GM23338 (cell line): ENCODE results near the gene CNTNAP5. TPM values are rescaled to one million over a fixed set of nuclear protein-coding genes. Genes with fewer than 3 reads are reported as not detected.

Experiments
- ATAC-seq: fragments of 200-7000 bp; cut with Tn5 transposase; 3 replicates; pipeline ENCODE4 v1.9.1; 2020
- DNase-seq: peaks from one replicate; pipeline ENCODE4 v3.0.0-alpha.2; 2015; ENCODE audit warnings: low spot score
- H2AFZ ChIP-seq: fragments of 200-600 bp; sonication (generic); 2 replicates; pipeline ENCODE4 v1.8.0; 2016; ENCODE audit warnings: antibody characterized with exemption, mild to moderate bottlenecking, moderate library complexity
- H3F3A ChIP-seq: fragments of 200-600 bp; sonication (generic); replicated peaks from 2 replicates; pipeline ENCODE4 v1.8.0; 2017; ENCODE audit warnings: antibody characterized with exemption, mixed run types, low read depth
- H3K27ac ChIP-seq: fragments of 200-600 bp; sonication (generic); 2 replicates; pipeline ENCODE4 v1.6.1; 2016; ENCODE audit warnings: low read depth
- H3K27me3 ChIP-seq: fragments of 200-600 bp; sonication (generic); 2 replicates; pipeline ENCODE4 v1.8.0; 2016; ENCODE audit warnings: mild to moderate bottlenecking, mixed run types, moderate library complexity; ENCODE audit not compliant: insufficient read depth
- H3K36me3 ChIP-seq: fragments of 200-600 bp; sonication (generic); 2 replicates; pipeline ENCODE4 v1.8.0; 2016; ENCODE audit warnings: mild to moderate bottlenecking; ENCODE audit not compliant: insufficient read depth
- H3K4me1 ChIP-seq: fragments of 200-600 bp; sonication (generic); 2 replicates; pipeline ENCODE4 v1.8.0; 2016; ENCODE audit warnings: mild to moderate bottlenecking, moderate library complexity; ENCODE audit not compliant: insufficient read depth
- H3K4me2 ChIP-seq: fragments of 200-600 bp; sonication (generic); 2 replicates; pipeline ENCODE4 v1.7.1; 2017; ENCODE audit warnings: mixed run types
- H3K4me3 ChIP-seq: fragments of 200-600 bp; sonication (generic); 2 replicates; pipeline ENCODE4 v1.6.1; 2016; ENCODE audit warnings: mixed run types
- H3K79me2 ChIP-seq: fragments of 200-600 bp; sonication (generic); replicated peaks from 2 replicates; pipeline ENCODE4 v1.8.0; 2017; ENCODE audit warnings: mild to moderate bottlenecking; ENCODE audit not compliant: insufficient read depth
- H3K9me2 ChIP-seq: fragments of 200-600 bp; sonication (generic); 2 replicates; pipeline ENCODE4 v1.8.0; 2017; ENCODE audit not compliant: insufficient read depth
- H4K20me1 ChIP-seq: fragments of 200-600 bp; sonication (generic); replicated peaks from 2 replicates; pipeline ENCODE4 v1.8.0; 2017; ENCODE audit warnings: mild to moderate bottlenecking; ENCODE audit not compliant: insufficient read depth
- H3K27ac Mint-ChIP-seq: 2 replicates; pipeline ENCODE4 v1.8.0; 2020; ENCODE audit warnings: inconsistent platforms, mild to moderate bottlenecking, moderate library complexity, mixed read lengths
- H3K27me3 Mint-ChIP-seq: 3 replicates; pipeline ENCODE4 v1.8.0; 2022; ENCODE audit warnings: low read depth, mild to moderate bottlenecking, moderate library complexity, mixed read lengths, inconsistent platforms; ENCODE audit not compliant: insufficient read depth, poor library complexity
- H3K36me3 Mint-ChIP-seq: 3 replicates; pipeline ENCODE4 v1.8.0; 2021; ENCODE audit warnings: low read depth, mild to moderate bottlenecking, inconsistent platforms, moderate library complexity, mixed read lengths
- H3K4me1 Mint-ChIP-seq: 3 replicates; pipeline ENCODE4 v1.8.0; 2020; ENCODE audit warnings: mild to moderate bottlenecking, inconsistent platforms, mixed read lengths
- H3K4me3 Mint-ChIP-seq: 3 replicates; pipeline ENCODE4 v1.8.0; 2021; ENCODE audit warnings: moderate library complexity, mild to moderate bottlenecking, inconsistent platforms, mixed read lengths
- H3K9me3 Mint-ChIP-seq: 3 replicates; pipeline ENCODE4 v1.8.0; 2020; ENCODE audit warnings: moderate library complexity, mild to moderate bottlenecking, inconsistent platforms, mixed read lengths
- CREB1 ChIP-seq: fragments of 250-450 bp; sonication (Bioruptor Pico); IDR thresholded peaks from 2 replicates; pipeline ENCODE4 v1.5.0; 2020; ENCODE audit warnings: low read depth, mild to moderate bottlenecking, moderate library complexity
- CTCF ChIP-seq, 2 experiments: fragments of 200-600 bp in 1 of 2; sonication (generic) in 1 of 2; conservative IDR thresholded peaks; 2 replicates each; pipeline versions ENCODE4 v1.5.1 to v1.6.1; 2016 to 2017; ENCODE audit warnings: antibody characterized with exemption in 2 of 2, low read depth in 2 of 2, mild to moderate bottlenecking in 2 of 2, moderate library complexity in 1 of 2
- ETS1 ChIP-seq: IDR thresholded peaks from 2 replicates; pipeline ENCODE4 v1.6.1; 2016; ENCODE audit warnings: antibody characterized with exemption
- EZH2 ChIP-seq: fragments of 200-600 bp; sonication (generic); IDR thresholded peaks from one replicate; pipeline ENCODE4 v1.8.0; 2017; ENCODE audit warnings: antibody characterized with exemption, mild to moderate bottlenecking, low read depth; ENCODE audit not compliant: unreplicated experiment
- EZH2phosphoT487 ChIP-seq: fragments of 200-600 bp; sonication (generic); IDR thresholded peaks from one replicate; pipeline ENCODE4 v1.8.1; 2018; ENCODE audit warnings: antibody characterized with exemption; ENCODE audit not compliant: unreplicated experiment
- JUNB ChIP-seq: IDR thresholded peaks from one replicate; pipeline ENCODE4 v1.6.1; 2016; ENCODE audit warnings: antibody characterized with exemption; ENCODE audit not compliant: unreplicated experiment
- NANOG ChIP-seq: IDR thresholded peaks from 2 replicates; pipeline ENCODE4 v1.6.1; 2016; ENCODE audit warnings: antibody characterized with exemption, borderline replicate concordance
- POLR2AphosphoS5 ChIP-seq: IDR thresholded peaks from 2 replicates; pipeline ENCODE4 v1.6.1; 2016; ENCODE audit warnings: antibody characterized with exemption, low read depth
- REST ChIP-seq: IDR thresholded peaks from one replicate; pipeline ENCODE4 v1.6.1; 2018; ENCODE audit warnings: antibody characterized with exemption; ENCODE audit not compliant: unreplicated experiment
- STAT1 ChIP-seq: IDR thresholded peaks from one replicate; pipeline ENCODE4 v1.6.1; 2016; ENCODE audit warnings: antibody characterized with exemption; ENCODE audit not compliant: unreplicated experiment
- ZNF114 ChIP-seq: fragments of 250-450 bp; sonication (Bioruptor Pico); IDR thresholded peaks from 2 replicates; pipeline ENCODE4 v1.5.0; 2020; ENCODE audit warnings: mild to moderate bottlenecking, moderate library complexity
- ZNF331 ChIP-seq: fragments of 250-450 bp; sonication (Bioruptor Pico); IDR thresholded peaks from 2 replicates; pipeline ENCODE4 v1.5.0; 2020; ENCODE audit warnings: low read depth, mild to moderate bottlenecking, moderate library complexity
- ZNF462 ChIP-seq: fragments of 250-450 bp; sonication (Bioruptor Pico); IDR thresholded peaks from 2 replicates; pipeline ENCODE4 v1.5.0; 2020; ENCODE audit warnings: mild to moderate bottlenecking, moderate library complexity
- polyA plus RNA-seq: library from polyadenylated mRNA; unstranded; fragments of >200 nt; fragmentation: Nextera tagmentation; extraction: Ambion mirVana; gene quantifications from 2 replicates; pipeline ENCODE4 v1.2.1, GENCODE V29; 2016
- total RNA-seq: library from RNA; depleted of rRNA; stranded (reverse); fragments of >200 nt; shearing (Covaris generic); gene quantifications from 2 replicates; pipeline ENCODE4 v1.2.3, GENCODE V29; 2014

Gene CNTNAP5
- total and polyA plus RNA-seq, 2 experiments from 2014 or later: 0.49 to 0.50 TPM

- Mint-ChIP-seq H3K27me3 (no peaks in the 10 kb centered on the region), H3K4me1 (peaks cover 10% of the 10 kb centered on the region), H3K4me3 (no peak overlapping the region), H3K36me3 (peaks cover 5% of the 10 kb centered on the region; the same call in 1 of the 3 replicates), H3K9me3 (peaks cover 2% of the 10 kb centered on the region; the same call in 2 of the 3 replicates), H3K27ac (no peak overlapping the region)
- Histone ChIP-seq H3K4me1 (0 out of 2 replicates have a peak, but pooled peaks cover 4% of the 10 kb centered on the region), H3K4me2 (no peak overlapping the region), H2AFZ (no peak overlapping the region), H3K4me3 (no peak overlapping the region), H3K9me2 (no peaks in the 10 kb centered on the region; the same call in 1 of the 2 replicates), H3F3A (0 out of 2 replicates have a peak, but pooled peaks cover 5% of the 10 kb centered on the region), H3K27ac (no peak overlapping the region), H4K20me1 (no peaks in the 10 kb centered on the region), H3K27me3 (no peaks in the 10 kb centered on the region), H3K36me3 (no peaks in the 10 kb centered on the region), H3K79me2 (no peaks in the 10 kb centered on the region)
- DNase-seq (no peak), ATAC-seq (no peak)
- TF ChIP-seq CTCF (conservative IDR thresholded peaks at IDR 0.05; ENCODE audit: low read depth in 2 of 2) (no peak), STAT1 (no peak), ETS1 (no peak), NANOG (no peak), ZNF462 (no peak), REST (no peak), JUNB (no peak), ZNF331 (CRISPR knock-in tag) (no peak), CREB1 (CRISPR knock-in tag) (no peak), ZNF114 (no peak), EZH2 (no peak), POLR2AphosphoS5 (no peak), EZH2phosphoT487 (no peak)
These were observed 859.2 kb downstream of the CNTNAP5 start for GRCh38 chr2:124884315-124884714.
